Stimulated activated naive CD8-positive, alpha-beta T cell treated with anti-CD3 and anti-CD28 coated beads, Interleukin-15, Interleukin-2, amounts not matched to agents 100 U/mL and 50 U/mL, for 24 hours (primary cell): ENCODE data around the gene SPRR2G.
"Not testable (repeated sequence)": the region's sequence is repeated elsewhere in the genome, so short reads cannot be mapped to it uniquely, and the experiment has no call there.

Source experiments
- ATAC-seq: fragments of 150-1000 bp; cut with Tn5 transposase; one replicate; pipeline ENCODE4 v1.10.0; 2021
- DNase-seq: peaks from one replicate; pipeline ENCODE4 v3.0.0; 2021

SPRR2G gene

DNA sequence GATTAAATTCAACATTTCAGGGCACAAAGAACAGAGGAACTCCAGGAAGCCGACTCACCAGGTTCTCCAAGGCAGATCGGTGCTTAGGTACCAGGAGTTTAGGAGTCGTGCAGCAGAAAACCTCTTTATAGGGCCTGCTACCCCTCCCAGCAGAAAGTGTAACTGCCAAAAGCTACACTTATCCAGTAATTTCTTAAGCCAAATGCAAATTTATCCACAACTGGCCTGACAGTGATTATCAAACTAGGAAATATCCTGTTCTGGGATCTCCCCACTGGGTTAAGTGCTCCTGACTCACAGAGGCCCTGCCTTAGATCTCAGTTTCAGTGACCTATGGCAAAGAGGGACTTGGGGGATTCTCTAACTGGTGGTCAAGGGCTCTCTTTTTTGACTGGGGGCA, 37.3 kb downstream of the SPRR2G start, which contains the start of gene SPRR2F:
Gene SPRR2F, minus strand, starts transcription at position 101 of the 400 bp plus-strand sequence. CDS start 783 bp downstream, outside the sequence.
- DNase-seq (no peak), ATAC-seq (no peak)

DNA sequence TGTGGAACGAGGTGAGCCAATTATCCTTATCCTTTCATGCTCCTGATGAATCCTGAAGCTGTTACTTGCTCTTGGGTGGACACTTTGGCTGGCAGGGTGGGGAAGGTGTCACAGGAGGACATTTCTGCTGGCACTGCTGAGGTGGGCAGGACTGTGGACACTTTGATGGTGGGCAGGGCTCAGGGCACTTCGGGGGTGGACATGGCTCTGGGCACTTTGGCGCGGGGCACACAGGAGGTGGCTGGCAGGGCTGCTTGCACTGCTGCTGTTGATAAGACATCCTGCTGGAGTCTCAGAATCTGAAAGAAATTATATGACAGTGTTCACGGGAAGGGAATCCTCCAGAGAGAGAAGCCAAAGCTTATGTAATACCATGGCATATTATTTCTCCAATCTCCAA, 38.2 kb downstream of the SPRR2G start:
- not testable (repeated sequence) for ATAC-seq, DNase-seq

DNA sequence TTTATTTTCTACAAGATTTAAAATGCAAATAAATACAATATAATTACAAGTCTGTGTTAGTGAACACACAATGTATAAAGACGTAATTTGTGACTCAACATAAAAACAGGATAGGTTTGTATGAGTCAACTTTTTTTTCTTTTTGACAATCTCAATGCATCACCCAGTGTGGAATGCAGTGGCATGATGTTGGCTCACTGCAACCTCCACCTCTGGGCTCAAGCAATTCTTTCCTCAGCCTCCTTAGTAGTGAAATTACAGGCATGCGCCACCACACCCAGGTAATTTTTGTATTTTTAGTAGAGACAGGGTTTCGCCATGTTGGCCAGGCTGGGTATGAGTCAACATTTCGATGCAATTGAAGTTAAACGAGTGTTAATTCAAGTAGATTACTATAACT, 50.4 kb downstream of the SPRR2G start:
- no peak for DNase-seq
- ATAC-seq, result no peak
